ENCODE data around the gene TBC1D25.

The TBC1D25 gene, protein sequence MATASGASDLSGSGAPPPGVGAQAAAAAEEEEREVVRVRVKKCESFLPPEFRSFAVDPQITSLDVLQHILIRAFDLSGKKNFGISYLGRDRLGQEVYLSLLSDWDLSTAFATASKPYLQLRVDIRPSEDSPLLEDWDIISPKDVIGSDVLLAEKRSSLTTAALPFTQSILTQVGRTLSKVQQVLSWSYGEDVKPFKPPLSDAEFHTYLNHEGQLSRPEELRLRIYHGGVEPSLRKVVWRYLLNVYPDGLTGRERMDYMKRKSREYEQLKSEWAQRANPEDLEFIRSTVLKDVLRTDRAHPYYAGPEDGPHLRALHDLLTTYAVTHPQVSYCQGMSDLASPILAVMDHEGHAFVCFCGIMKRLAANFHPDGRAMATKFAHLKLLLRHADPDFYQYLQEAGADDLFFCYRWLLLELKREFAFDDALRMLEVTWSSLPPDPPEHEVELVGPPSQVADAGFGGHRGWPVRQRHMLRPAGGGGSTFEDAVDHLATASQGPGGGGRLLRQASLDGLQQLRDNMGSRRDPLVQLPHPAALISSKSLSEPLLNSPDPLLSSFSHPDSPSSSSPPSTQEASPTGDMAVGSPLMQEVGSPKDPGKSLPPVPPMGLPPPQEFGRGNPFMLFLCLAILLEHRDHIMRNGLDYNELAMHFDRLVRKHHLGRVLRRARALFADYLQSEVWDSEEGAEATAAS

DNA sequence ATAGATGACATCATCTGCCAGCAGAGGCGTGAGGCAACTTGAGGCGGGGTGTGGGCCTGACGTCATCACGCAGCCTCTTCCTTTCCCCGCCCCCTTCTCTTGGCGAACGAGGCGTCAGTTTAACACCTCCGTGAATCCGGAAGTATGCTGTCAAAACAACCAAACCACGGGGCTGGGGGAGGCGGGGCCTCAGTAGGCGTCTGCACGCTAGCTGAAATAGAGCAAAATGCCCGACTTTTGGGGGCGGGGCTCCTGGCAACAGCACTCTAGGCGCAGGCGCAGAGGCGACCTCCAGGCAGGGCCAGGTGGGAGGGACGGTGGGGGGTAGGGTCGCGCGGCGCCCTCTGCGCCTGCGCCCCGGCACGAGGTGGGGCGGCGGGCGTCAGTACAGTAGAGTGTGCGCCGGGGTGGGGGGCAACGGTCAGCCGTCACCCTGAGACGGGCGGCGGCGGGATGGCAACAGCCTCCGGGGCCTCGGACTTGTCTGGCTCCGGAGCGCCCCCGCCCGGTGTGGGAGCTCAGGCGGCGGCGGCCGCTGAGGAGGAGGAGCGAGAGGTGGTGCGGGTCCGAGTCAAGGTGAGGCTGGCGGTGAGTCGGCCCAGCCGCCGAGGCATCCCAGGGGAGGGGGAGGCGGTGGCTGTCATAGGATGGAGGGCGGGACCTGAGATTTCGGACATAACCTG lies at the start of gene TBC1D25:
Gene TBC1D25, plus strand, starts transcription at position 370 of the 683 bp plus-strand sequence. Its CDS starts 84 bp downstream, at position 454.
- DNase-seq, result peak; percentile 98

DNA sequence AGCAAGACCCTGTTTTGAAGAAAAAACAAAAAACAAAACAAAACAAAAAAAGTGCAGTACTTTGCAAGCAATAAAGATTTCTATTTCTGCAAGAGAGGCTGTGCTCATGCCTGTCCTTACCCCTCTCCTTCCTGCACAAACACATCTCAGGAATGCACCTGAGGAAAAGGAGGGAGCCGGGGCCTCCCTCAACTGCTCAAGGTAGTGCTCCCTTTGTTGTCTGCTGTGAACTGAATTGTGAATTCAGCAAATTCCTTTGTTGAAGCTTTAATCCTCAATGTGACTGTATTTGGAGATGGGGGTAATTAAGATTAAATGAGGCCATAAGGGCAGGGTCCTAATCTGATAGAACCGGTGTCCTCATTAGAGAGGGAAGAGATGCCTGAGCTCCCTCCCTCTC lies 49.6 kb upstream of the TBC1D25 start:
- no peak for DNase-seq

DNA sequence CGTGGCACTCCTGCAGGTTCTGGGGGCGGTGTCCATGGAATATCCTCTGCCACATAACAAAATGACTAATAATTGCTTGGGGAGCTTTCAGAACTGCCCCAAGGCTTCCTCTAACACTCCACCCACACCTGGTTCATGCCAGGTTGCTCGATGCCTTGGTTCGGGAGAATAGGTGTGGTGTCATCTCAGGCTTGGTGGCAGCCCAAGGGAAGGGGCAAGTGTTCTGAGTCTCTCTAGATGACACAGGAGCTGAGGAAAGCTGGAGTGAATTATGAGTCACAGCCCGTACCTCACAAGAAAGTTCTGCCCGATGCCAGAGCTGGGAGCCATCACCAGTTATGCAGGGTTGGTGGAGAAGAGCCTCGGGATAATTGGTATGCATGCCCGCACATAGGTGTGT lies 48.9 kb upstream of the TBC1D25 start:
- no peak for DNase-seq

GRCh38 chrX:48491809-48492208 lies 47.7 kb upstream of the TBC1D25 start:
- no peak for DNase-seq

DNA sequence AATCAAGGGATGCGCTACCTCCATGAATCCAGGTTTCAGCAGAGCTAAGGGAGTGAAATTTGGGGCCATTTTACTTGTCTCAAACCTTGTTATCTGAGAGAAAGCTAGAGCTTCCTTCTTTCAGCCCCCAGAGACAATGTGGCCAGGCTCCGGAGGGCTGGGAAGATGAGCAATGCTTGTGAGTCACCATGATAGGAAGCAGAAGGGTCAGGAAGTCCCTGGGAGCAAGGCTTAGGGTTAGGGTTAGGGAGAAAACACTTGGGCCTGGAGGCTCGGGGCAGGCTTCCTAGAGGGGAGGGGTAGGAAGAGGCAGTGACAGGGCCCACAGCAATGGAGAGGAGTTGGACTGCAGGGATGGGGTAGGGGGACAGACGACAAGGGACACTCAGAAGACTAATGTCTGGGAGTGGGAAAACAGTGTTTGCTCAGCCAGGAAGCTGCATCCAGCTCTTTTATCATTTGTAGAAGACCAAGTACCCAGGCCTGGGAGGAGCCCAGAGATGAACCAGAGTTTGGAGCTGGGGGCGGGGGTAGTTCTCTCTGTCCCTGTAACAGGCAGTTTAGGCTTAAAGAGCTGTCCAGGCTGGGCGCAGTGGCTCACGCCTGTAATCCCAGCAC lies 47.1 kb upstream of the TBC1D25 start:
- DNase-seq, result no peak

GRCh38 chrX:48493890-48494364 lies 45.6 kb upstream of the TBC1D25 start:
- peak; percentile 28 for DNase-seq

DNA sequence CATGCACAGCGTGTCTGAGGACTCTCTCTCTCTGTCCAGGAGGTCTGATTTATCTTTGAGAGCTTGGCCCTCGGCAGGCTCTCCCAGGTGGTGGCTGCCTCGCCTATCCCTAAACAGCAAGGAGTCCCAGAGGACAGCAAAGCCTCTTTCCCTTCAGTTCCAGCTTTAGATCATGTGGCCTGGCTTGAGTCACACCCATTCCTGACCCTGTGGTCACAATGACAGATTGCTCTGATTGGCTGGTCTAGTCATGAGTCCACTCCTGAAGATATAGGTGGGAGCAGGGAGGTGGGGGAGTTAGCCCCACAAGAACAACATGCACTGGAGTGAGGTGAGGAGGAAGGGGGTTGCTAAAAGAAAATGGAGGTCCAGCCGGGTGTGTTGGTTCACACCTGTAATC lies 42.9 kb upstream of the TBC1D25 start:
- DNase-seq, result no peak

DNA sequence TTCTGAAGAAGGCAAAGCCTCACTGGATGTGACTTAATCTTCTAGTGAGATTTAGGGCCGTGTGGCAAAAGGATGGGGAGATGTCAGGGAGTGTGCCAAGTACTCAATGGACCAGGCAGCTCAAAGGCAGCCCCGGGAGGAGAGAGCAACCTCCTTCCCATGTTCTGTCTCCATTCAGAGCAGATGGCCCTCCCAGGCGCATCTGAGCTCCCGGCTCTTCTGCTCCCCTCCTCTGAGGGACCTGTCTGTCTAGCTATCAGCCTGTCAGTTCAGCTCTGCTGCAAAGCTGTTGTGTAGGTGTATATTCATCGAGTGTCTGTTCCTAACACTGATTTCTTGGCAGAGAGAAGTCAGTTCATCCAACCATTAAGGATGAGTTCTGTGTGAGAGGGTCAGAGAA lies 41.6 kb upstream of the TBC1D25 start:
- no peak for DNase-seq

- DNase-seq, result no peak
Measured at GRCh38 chrX:48498374-48498809, 41.1 kb upstream of the TBC1D25 start.

DNA sequence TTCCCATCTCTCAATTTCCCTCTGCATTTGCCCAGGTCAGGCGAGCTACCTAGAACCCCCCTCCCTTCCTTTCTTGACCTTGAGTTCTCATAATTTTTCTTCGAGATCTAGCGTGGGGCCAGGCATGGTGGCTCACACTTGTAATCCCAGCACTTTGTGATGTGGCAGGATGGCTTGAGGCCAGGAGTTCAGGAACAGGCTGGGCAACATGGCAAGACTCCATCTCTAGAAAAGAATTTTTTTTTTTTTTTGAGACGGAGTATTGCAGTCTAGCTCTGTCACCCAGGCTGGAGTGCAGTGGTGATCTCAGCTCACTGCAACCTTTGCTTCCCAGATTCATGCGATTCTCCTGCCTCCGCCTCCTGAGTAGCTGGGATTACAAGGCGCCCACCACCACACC lies 35.3 kb upstream of the TBC1D25 start:
- DNase-seq, result no peak

- DNase-seq, result no peak
Measured at GRCh38 chrX:48505481-48505880, 34.0 kb upstream of the TBC1D25 start.

DNA sequence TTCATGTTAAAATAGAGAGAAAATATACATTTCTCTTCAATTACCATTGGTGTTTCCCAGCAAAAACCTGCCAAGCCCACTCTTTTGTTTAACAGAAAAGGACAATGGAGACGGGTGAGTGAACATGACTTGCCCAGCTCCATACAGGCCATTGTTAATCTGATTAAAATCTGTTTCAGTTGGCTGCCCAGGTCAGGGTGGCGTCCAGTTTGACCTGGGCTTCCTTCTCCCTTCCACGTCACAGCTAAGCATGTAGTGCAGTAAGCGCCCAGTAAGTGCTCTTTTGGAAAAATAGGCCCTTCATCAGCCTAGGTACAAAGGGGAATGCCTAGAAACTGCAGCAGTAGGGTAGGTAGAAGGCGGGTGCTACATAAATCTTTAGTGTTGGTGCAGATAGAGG lies 32.3 kb upstream of the TBC1D25 start:
- no peak for DNase-seq

DNA sequence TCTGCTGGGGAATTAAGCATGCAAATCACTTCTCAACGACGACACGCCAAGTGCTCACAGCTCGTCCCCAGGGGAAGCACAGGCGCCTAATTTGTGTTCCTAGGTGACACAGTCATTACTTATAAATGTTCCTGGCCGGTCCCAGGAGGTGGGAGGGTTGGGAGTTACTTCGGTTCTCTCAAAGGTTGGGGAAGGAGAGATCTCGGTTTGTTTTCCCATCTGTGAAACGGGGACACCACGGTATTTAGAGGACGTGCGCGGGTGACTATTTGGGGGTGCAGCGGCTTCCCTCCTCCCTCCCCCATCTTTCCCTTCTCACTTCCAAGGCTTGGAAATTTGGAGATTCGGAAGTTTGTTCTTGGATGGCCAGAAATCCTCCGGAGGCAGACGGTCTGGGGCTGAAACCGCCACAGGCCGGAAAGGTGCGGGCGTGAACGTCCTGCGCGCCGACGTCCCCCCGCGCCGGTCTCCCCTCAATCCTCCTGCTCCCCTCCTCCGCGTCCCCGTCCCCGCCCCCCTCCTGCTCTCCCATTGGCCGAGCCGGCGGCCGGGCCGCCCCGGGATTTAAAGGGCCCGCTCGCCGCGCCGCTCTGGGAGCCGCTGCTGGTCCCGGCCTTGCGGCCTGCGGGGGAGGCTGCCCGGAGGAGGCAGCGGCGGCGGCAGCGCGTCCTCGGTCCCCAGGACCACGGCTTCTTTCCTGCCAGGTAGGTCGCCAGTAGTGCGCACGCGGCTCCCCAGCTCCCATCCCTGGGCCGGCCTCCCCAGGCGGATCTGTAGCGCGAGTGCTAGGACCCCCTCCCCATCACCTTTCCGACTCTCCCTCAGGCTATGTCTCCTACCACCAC lies 30.9 kb upstream of the TBC1D25 start, which contains the start of gene PORCN:
Gene PORCN, plus strand, starts transcription at position 593 of the 845 bp plus-strand sequence. CDS start 829 bp downstream, outside the sequence.
- DNase-seq, result peak; percentile 86

DNA sequence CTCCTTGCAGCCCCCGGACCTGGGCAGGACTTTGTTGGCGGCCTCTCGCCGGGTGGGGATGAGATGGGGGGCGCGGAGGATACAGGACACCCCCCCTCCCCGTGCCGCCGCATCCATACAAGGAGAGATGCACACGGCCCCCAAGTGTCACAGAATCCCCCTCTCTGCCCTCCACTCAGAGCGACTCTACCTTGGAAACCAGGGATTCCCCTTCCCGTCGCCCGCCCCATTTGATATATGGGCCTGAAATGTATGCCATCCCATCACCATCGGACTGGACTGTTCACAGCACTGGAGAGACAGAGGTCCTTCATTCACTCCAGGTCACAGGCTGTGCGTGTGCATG lies 30.3 kb upstream of the TBC1D25 start:
- DNase-seq, result no peak

- DNase-seq, result no peak
Measured at GRCh38 chrX:48509619-48510018, 29.9 kb upstream of the TBC1D25 start.

DNA sequence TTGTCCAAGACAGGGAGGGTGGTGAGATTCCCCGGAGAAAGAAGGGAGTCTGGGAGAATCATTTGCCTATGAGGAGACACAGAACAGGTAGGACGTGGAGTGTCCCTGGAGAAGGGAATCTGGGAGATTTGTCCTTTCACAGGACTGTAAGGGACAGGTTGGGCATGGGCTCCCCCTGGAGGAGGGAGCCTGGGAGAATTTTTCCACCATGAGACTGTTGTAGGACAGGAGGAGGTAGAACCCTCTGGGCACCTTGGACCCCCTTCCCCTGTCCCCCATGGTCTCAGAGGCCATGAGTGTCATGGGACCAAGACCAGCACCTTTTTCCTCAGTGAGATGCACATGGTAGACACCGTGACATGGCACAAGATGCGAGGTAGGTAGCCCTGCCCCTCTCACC lies 28.0 kb upstream of the TBC1D25 start:
- DNase-seq, result no peak

- DNase-seq, result no peak
Measured at GRCh38 chrX:48512371-48512935, 27.1 kb upstream of the TBC1D25 start.

- no peak for DNase-seq
Measured at GRCh38 chrX:48513670-48514069, 25.8 kb upstream of the TBC1D25 start.

GRCh38 chrX:48514126-48514806 lies 25.2 kb upstream of the TBC1D25 start:
- no peak for DNase-seq

- no peak for DNase-seq
Measured at GRCh38 chrX:48514868-48515460, 24.6 kb upstream of the TBC1D25 start.

- DNase-seq, result no peak
Measured at GRCh38 chrX:48515842-48516241, 23.7 kb upstream of the TBC1D25 start.

Measured in activated CD4-positive, alpha-beta T cell treated with anti-CD3 and anti-CD28 coated beads, Interleukin-10, Interleukin-2, amounts not matched to agents 100 ng/mL and 50 ng/mL, durations not matched to agents 16 hours and 8 hours (primary cell).